HCEC 1CT (cell line): Measurements from ENCODE around the gene CAMSAP1.
"Not testable (repeated sequence)": the region's sequence is repeated elsewhere in the genome, so short reads cannot be mapped to it uniquely, and the experiment has no call there.

Experiments used
- DNase-seq: peaks from one replicate; pipeline ENCODE4 v3.0.0-alpha.2; 2017

CAMSAP1 gene

GRCh38 chr9:135919318-135919890 lies 12.1 kb upstream of the CAMSAP1 start:
- DNase-seq = no peak

GRCh38 chr9:135916227-135916626 lies 8.9 kb upstream of the CAMSAP1 start:
- not testable (repeated sequence) for DNase-seq

GRCh38 chr9:135914921-135915320 lies 7.6 kb upstream of the CAMSAP1 start:
- peak; percentile 41 for DNase-seq

DNA sequence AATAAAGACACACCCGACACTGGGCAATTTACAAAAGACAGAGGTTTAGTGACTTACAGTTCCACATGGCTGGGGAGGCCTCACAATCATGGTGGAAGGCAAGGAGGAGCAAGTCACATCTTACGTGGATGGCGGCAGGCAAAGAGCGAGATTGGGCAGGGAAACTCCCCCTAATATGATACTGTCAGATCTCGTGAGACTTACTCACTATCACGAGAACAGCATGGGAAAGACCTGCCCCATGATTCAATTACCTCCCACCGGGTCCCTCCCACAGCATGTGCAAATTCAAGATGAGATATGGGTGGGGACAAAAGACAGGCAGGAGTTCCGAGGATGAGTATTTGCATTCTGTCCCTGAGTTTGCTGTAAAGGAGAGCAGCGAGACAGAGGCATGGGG lies 3.9 kb upstream of the CAMSAP1 start:
- not testable (repeated sequence) for DNase-seq

DNA sequence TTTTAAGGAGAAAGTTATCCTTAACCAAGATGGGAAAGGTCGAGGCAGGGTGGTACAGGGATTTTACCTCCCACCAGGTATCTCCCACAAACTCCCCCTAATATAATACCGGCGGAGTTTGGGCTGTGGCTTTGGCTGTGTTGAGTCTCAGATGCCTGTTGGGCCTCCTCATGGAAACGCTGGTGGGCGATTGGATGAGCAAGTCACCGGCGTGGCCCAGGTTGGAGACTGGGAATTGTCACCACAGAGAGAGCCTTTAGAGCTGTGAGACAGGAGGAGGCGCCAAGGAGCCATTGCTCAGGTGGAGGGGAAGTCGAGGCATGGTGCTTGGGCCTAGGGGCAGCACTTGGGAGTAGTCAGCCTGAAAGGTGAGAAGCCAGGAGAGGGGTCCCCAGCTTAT lies 3.4 kb upstream of the CAMSAP1 start:
- DNase-seq = no peak

GRCh38 chr9:135910216-135910615 lies 2.9 kb upstream of the CAMSAP1 start:
- no peak for DNase-seq

GRCh38 chr9:135909371-135909770 lies 2.0 kb upstream of the CAMSAP1 start:
- DNase-seq = no peak

DNA sequence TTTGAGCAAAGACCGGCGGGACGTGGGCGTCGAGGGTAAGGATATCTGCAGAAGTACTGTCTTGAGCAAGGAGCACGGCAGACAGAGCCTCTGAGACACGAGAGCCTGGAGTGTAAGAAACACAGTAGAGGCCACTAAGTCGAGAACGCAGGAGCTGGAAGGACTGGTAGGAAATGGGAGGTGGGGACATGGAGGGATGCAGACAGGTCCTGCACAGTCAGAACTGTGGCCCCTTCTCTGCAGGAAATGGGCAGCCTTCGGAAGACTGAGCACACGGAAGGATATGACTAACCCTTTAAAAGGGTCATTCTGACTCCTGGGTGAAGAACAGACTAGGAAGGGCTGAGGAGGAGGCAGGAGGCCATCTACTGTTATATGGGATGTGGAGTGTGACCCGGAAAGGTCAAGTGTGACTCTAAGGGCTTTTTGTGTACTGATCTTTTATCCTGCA lies 1.4 kb upstream of the CAMSAP1 start:
- peak; percentile 33 for DNase-seq

- no peak for DNase-seq
These were observed 877 bp upstream of the CAMSAP1 start for GRCh38 chr9:135908093-135908753.

GRCh38 chr9:135907006-135907430 lies 328 bp downstream of the CAMSAP1 start:
- peak; percentile 30 for DNase-seq

GRCh38 chr9:135906291-135907005 lies 898 bp downstream of the CAMSAP1 start:
- DNase-seq = peak; percentile 51

DNA sequence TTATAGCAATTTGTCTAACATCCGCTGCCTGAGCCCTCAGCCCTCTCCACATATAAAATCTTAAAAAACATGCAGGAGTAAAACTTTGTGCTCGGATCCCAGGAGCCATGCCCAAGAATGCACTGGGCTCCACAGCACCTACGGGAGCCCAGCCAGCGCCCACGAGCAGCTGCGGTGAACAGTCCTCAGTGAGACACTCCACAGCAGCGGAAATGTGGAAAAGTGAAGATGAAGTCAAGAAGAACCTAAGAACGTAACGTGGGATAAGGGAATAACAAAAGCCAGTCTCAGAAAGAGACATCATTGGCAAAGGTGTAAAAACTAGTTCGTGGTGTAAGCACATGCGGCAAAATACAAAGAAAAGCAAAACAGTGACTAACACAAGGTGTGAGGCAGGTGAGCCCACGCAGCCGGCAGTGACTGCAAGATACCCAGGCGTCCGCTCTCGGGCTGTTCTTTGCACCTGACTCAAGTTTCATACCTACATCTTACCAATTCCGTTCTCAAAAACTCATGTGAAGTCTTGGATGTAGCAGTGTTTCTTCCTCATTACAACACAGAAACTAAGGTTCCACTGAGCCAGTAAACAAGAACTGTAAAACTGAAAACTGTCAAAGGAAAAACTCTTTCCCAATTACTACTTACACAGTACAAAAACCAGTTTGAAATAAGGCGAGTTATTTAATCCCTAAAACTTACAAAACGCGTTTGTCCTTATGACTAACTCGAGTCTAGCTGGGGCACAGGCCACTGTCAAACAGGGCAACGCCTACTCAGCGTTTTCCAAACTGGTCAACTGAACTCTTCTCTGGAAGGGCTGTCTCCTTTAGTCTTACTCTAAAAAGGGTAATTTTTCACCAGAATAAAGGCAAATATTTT lies 1.7 kb downstream of the CAMSAP1 start:
- peak; percentile 47 for DNase-seq

GRCh38 chr9:135903786-135904520 lies 3.4 kb downstream of the CAMSAP1 start:
- no peak for DNase-seq

DNA sequence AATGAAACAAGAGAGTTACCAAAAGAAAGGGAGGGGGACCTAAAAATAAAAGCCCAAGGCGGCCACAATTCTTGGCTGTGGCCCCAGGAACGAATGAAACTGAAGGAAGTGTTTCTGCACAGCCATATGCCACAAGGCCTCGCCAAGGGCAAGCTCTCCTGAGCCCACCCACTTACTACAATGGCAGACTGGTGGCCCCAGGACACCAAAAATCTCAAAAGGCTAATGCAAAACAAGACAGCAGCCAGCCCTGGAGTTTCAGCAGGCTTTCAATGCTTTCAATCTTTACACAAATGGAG lies 4.0 kb downstream of the CAMSAP1 start:
- no peak for DNase-seq

GRCh38 chr9:135902655-135903357 lies 4.5 kb downstream of the CAMSAP1 start:
- DNase-seq = no peak

DNA sequence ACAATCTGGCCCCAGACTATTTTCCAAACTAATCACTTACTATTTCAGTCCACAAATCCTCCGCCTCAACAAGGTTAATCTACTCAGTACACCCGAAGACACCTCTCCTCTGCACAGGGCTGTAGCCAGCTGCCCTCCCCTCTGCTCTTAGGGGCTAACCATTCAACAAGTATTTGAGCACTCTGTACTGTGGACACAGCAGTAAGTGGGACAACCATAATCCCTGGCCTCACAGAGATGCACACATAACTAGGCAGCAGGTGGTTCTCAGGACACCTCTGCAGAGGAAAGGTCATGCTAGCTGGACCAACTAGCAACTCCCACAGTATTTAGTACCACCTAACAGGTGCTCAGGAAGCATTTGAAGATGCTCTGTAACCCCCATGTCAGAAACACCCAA lies 5.5 kb downstream of the CAMSAP1 start:
- no peak for DNase-seq

- no peak for DNase-seq
These were observed 6.2 kb downstream of the CAMSAP1 start for GRCh38 chr9:135901031-135901758.

DNA sequence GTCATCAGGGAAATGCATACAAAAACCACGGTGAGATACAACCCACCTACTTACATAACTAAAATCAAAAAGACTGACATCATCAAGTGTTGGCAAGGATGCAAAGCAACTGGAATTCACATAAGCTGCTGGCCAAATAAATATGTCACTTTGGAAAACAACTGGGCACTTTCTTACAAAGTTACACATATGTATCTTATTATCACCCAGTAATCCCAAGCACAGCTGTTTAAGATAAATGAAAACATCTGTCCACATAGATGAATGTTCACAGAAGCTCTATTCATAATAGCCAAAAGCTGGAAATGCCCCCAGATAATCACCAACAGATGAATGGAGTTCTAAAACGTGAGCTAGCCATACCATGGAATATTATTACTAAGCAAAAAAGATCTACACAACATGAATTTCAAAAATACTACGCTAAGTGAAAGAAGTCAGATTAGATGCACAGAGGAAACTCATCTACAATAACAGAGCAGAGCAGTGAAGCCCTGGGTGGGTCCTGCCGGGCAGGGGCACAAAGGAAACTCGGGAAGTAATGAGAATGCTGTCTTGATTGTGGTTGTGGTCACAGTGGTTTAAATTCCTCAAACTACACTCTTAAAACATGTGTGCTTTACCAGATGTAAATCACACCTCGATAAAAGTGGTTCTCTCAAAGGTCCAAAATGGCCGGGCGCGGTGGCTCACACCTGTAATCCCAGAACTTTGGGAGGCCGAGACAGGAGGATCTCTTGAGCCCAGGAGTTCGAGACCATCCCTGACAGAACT lies 8.5 kb downstream of the CAMSAP1 start:
- peak; percentile 70 for DNase-seq

DNA sequence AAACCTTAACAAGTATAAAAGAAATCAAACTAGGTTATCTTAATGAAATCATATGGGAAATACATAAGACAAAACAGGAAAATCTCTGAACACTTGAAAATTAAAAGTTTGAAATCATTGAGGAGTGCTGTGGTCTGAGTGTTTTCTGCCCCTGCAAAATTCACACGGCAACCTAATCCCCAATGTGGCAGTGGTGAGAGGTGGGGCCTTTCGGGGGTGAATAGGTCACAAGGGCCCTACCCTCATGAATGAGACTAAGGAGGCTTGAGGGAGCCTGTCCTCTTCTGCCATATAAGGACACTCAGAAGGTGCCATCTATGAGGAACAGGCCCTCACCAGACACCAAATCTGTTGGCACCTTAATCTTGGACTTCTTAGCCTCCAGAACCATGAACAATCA lies 10.7 kb downstream of the CAMSAP1 start:
- no peak for DNase-seq

DNA sequence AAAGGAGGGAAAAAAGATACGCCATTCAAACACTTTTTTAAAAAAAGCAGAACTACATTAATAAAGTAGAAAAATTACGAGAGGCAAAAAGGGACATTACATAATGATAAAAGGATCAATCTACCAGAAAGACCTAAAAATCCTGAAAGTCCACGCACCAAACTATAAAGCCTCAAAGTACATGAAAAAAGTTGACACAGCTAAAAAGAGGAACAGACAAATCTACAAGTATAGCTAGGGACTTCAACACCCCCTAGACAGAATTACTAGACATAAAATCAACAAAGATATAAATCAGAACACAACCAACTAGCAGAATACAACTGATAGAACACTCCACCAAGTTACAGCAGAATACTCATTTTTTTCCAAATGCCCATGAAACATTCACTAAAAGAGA lies 11.1 kb downstream of the CAMSAP1 start:
- DNase-seq = no peak
